A204.1 (cell line): ENCODE measurements around the gene STAG1.
"Not testable (repeated sequence)": the region's sequence is repeated elsewhere in the genome, so short reads cannot be mapped to it uniquely, and the experiment has no call there.

ENCODE experiments used
- FAIRE-seq: peaks from 2 replicates; lab custom pipeline; 2012; peaks lifted over from hg19 to GRCh38; lab: Jason Lieb, UNC

STAG1 gene

GRCh38 chr3:136387031-136387430 is 365.1 kb downstream of the STAG1 start:
- FAIRE-seq, result no peak

GRCh38 chr3:136385457-136385856 is 366.7 kb downstream of the STAG1 start:
- FAIRE-seq, result no peak

- no peak for FAIRE-seq
These were observed 371.1 kb downstream of the STAG1 start for GRCh38 chr3:136381051-136381450.

- FAIRE-seq, result no peak
These were observed 371.6 kb downstream of the STAG1 start for GRCh38 chr3:136380530-136380929.

- FAIRE-seq, result no peak
These were observed 374.2 kb downstream of the STAG1 start for GRCh38 chr3:136378011-136378410.

- FAIRE-seq, result no peak
These were observed 374.7 kb downstream of the STAG1 start for GRCh38 chr3:136377508-136377907.

- not testable (repeated sequence) for FAIRE-seq
These were observed 376.4 kb downstream of the STAG1 start for GRCh38 chr3:136375800-136376199.

GRCh38 chr3:136366289-136366688 is 385.9 kb downstream of the STAG1 start:
- no peak for FAIRE-seq

GRCh38 chr3:136353461-136353860 is 398.7 kb downstream of the STAG1 start:
- FAIRE-seq, result no peak

- FAIRE-seq, result no peak
These were observed 400.3 kb downstream of the STAG1 start for GRCh38 chr3:136351905-136352304.

GRCh38 chr3:136351351-136351750 is 400.8 kb downstream of the STAG1 start:
- no peak for FAIRE-seq

GRCh38 chr3:136350557-136350956 is 401.6 kb downstream of the STAG1 start:
- FAIRE-seq, result no peak

GRCh38 chr3:136350132-136350531 is 402.0 kb downstream of the STAG1 start:
- no peak for FAIRE-seq

GRCh38 chr3:136346486-136346885 is 405.7 kb downstream of the STAG1 start:
- FAIRE-seq, result no peak

GRCh38 chr3:136343873-136344555 is 408.2 kb downstream of the STAG1 start:
- FAIRE-seq, result no peak

GRCh38 chr3:136343446-136343845 is 408.7 kb downstream of the STAG1 start:
- FAIRE-seq, result no peak

GRCh38 chr3:136336329-136337100 is 415.7 kb downstream of the STAG1 start:
- FAIRE-seq, result no peak

GRCh38 chr3:136334726-136335125 is 417.5 kb downstream of the STAG1 start:
- not testable (repeated sequence) for FAIRE-seq

- FAIRE-seq, result no peak
These were observed 418.0 kb downstream of the STAG1 start for GRCh38 chr3:136334209-136334608.

- FAIRE-seq, result no peak
These were observed 419.4 kb downstream of the STAG1 start for GRCh38 chr3:136332776-136333175.

GRCh38 chr3:136332302-136332701 is 419.9 kb downstream of the STAG1 start:
- FAIRE-seq, result no peak

GRCh38 chr3:136330900-136331299 is 421.3 kb downstream of the STAG1 start:
- no peak for FAIRE-seq

GRCh38 chr3:136329593-136329992 is 422.6 kb downstream of the STAG1 start:
- no peak for FAIRE-seq

GRCh38 chr3:136327671-136328070 is 424.5 kb downstream of the STAG1 start:
- FAIRE-seq, result no peak
